Left lung (tissue), 10 donors: ENCODE measurements around the gene TTC7B. TPM values are rescaled to one million over a fixed set of nuclear protein-coding genes. Genes with fewer than 3 reads are reported as not detected.

Source experiments
- ATAC-seq: fragments of 200-7000 bp; cut with Tn5 transposase; one replicate; pipeline ENCODE4 v1.9.1; 2020; ENCODE audit warnings: moderate library complexity
- DNase-seq, 4 donors: peaks; one replicate each; pipeline ENCODE4 v3.0.0-alpha.2; 2013 to 2020
- H3K27ac ChIP-seq, 2 donors: fragments of 200-600 bp; sonication (generic) in 1 of 2; one replicate each; pipeline versions ENCODE4 v1.5.0 to v1.8.0; 2020 to 2021
- H3K27me3 ChIP-seq, 2 donors: fragments of 200-600 bp; sonication (generic) in 1 of 2; one replicate each; pipeline versions ENCODE4 v1.5.0 to v1.8.0; 2020 to 2021
- H3K36me3 ChIP-seq, 2 donors: fragments of 200-600 bp; sonication (generic) in 1 of 2; one replicate each; pipeline versions ENCODE4 v1.5.0 to v1.8.0; 2020 to 2021
- H3K4me1 ChIP-seq, 2 donors: fragments of 200-600 bp; one replicate each; pipeline ENCODE4 v1.8.0; 2021
- H3K4me3 ChIP-seq, 2 donors: fragments of 200-600 bp; sonication (generic) in 1 of 2; one replicate each; pipeline versions ENCODE4 v1.5.0 to v1.8.0; 2020 to 2021; ENCODE audit warnings: mild to moderate bottlenecking in 1 of 2
- H3K9me3 ChIP-seq, 2 donors: fragments of 200-600 bp; sonication (generic) in 1 of 2; one replicate each; pipeline versions ENCODE4 v1.5.0 to v1.8.0; 2020 to 2021
- CTCF ChIP-seq, 2 donors: fragments of 200-600 bp; sonication (generic) in 1 of 2; IDR thresholded peaks; one replicate each; pipeline versions ENCODE4 v1.5.0 to v1.8.0; 2021; ENCODE audit warnings: antibody characterized with exemption in 2 of 2
- intact Hi-C, 2 donors: fragments of 100-400 bp; cut with DNase I; formaldehyde crosslinking; loops; one replicate each; pipeline versions ENCODE4 v1.11.2 to v1.14.2; 2022
- polyA plus RNA-seq, 6 donors: library from polyadenylated mRNA; unstranded; fragments of 120-200 nt; gene quantifications; one replicate each; pipeline ENCODE4 v1.2.1, GENCODE V29; 2013; ENCODE audit not compliant: insufficient read length in 6 of 6
- total RNA-seq, 2 donors: library from RNA; stranded (reverse); fragmentation: NEBNext Ultra II Directional; extraction: Animal tissue kit (Norgen Biotek cat#: 25700); gene quantifications; one replicate each; pipeline ENCODE4 v1.2.1, GENCODE V29; 2021
- donor health status: DM: no; HTN: yes; CAD: no.
- donor health status: DM: no; HTN: no; CAD: no.

TTC7B gene
- total and polyA plus RNA-seq, 8 donors = 26.8 to 47.5 (median 39.5) TPM

- Histone ChIP-seq H3K36me3 (no peaks in the 10 kb centered on the region), H3K9me3 (no peaks in the 10 kb centered on the region), H3K4me3 (no peak overlapping the region), H3K27me3 (no peaks in the 10 kb centered on the region), H3K4me1 (no peaks in the 10 kb centered on the region), H3K27ac (no peak overlapping the region)
- TF ChIP-seq CTCF (IDR thresholded peaks at IDR 0.05) = no peak
- intact Hi-C loops = no loop called here
- no peak for DNase-seq
- ATAC-seq = no peak
Observed at GRCh38 chr14:90785876-90786450, 30.3 kb downstream of the TTC7B start.

GRCh38 chr14:90785471-90785870 lies 30.8 kb downstream of the TTC7B start:
- no peak for TF ChIP-seq CTCF (IDR thresholded peaks at IDR 0.05)
- Histone ChIP-seq H3K4me3 (no peak overlapping the region), H3K4me1 (no peaks in the 10 kb centered on the region), H3K9me3 (no peaks in the 10 kb centered on the region), H3K36me3 (peaks cover 0 to 2% of the 10 kb centered on the region in 2 donors), H3K27ac (no peak overlapping the region), H3K27me3 (no peaks in the 10 kb centered on the region)
- intact Hi-C loops = no loop called here
- ATAC-seq = peak; percentile 60
- DNase-seq = peak in 1 of 4 donors; percentile 62

- peaks cover 0 to 9% of the 10 kb centered on the region in 2 donors for H3K36me3 ChIP-seq
Observed at GRCh38 chr14:90784621-90785270, 31.5 kb downstream of the TTC7B start.

GRCh38 chr14:90783344-90783743 lies 32.9 kb downstream of the TTC7B start:
- TF ChIP-seq CTCF (IDR thresholded peaks at IDR 0.05) = no peak
- H3K27ac ChIP-seq = no peak overlapping the region
- ATAC-seq (no peak), DNase-seq (no peak)
- no peaks in the 10 kb centered on the region for H3K27me3 ChIP-seq
- intact Hi-C loops = no loop called here
- peaks cover 0 to 12% of the 10 kb centered on the region in 2 donors for H3K36me3 ChIP-seq
- no peak overlapping the region for H3K4me3 ChIP-seq
- H3K9me3 ChIP-seq = no peaks in the 10 kb centered on the region
- H3K4me1 ChIP-seq = no peaks in the 10 kb centered on the region

More at GRCh38 chr14:90784621-90785270, 31.5 kb downstream of the TTC7B start:
- Histone ChIP-seq H3K4me3 (no peak overlapping the region), H3K27ac (no peak overlapping the region), H3K4me1 (no peaks in the 10 kb centered on the region), H3K9me3 (no peaks in the 10 kb centered on the region), H3K27me3 (no peaks in the 10 kb centered on the region)
- no peak for TF ChIP-seq CTCF (IDR thresholded peaks at IDR 0.05)
- intact Hi-C loops = no loop called here
- ATAC-seq = no peak
- DNase-seq = no peak

GRCh38 chr14:90782892-90783291 lies 33.3 kb downstream of the TTC7B start:
- ATAC-seq (no peak), DNase-seq (no peak)
- TF ChIP-seq CTCF (IDR thresholded peaks at IDR 0.05) = no peak
- H3K36me3 ChIP-seq = peaks cover 0 to 12% of the 10 kb centered on the region in 2 donors
- H3K9me3 ChIP-seq = no peaks in the 10 kb centered on the region
- H3K4me1 ChIP-seq = no peaks in the 10 kb centered on the region
- no peaks in the 10 kb centered on the region for H3K27me3 ChIP-seq
- H3K4me3 ChIP-seq = no peak overlapping the region
- intact Hi-C loops = no loop called here
- no peak overlapping the region for H3K27ac ChIP-seq
